Measurements from ENCODE around the gene AOC3. TPM values are rescaled to one million over a fixed set of nuclear protein-coding genes. Genes with fewer than 3 reads are reported as not detected.

AOC3 gene
- total and polyA plus RNA-seq, 2 of the 13 experiments (the other 11 are each of a cell fraction or from before 2014, with no cell fraction given), result 8.7 to 51.7 TPM

DNA sequence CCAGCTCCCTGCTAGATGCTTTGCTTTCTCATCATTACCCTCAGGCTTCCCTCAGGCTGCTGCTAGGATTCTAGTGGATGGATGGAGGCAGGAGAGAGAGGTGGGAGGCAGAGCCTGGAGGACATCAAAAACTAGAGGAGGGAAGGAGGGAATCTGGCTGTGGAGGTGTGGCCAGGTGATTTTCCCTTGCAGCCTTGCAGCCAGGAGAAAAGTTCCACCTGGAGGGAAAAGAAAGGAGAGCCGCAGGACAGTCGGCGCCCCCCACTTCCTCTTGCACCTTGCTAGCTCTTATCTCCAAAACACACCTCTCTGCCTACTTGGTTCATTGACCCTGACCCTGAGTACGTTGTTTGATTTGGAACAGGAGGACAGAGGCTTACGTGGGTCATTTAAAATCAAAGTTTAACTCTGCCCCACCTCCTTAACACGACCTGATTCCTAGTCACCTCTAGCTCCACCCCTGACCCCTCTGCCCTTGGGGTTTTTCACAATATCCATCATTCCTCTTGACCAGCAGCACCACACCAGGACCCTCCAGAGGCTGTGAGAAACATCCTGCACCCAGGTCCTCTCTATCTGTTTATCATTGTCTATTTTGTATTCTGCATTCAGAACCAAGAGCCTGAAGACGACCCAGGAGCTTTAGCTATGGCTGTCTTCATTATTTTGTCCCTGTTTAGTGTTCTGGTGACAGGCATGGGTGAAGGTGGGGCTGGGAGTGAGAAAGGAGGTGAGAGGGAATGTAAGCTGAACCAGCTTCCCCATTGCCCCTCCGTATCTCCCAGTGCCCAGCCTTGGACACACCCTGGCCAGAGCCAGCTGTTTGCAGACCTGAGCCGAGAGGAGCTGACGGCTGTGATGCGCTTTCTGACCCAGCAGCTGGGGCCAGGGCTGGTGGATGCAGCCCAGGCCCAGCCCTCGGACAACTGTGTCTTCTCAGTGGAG, 15.9 kb downstream of the AOC3 start:
- H3K9ac ChIP-seq (ENCODE audit: insufficient read depth, low read depth, low read length), result 0 out of 2 replicates have a peak overlapping the region, but pooled peaks have one; percentile 25
- ATAC-seq, result peak; percentile 60
- DNase-seq (ENCODE audit: low spot score), result peak; percentile 68
- TF ChIP-seq, protein P1, sequence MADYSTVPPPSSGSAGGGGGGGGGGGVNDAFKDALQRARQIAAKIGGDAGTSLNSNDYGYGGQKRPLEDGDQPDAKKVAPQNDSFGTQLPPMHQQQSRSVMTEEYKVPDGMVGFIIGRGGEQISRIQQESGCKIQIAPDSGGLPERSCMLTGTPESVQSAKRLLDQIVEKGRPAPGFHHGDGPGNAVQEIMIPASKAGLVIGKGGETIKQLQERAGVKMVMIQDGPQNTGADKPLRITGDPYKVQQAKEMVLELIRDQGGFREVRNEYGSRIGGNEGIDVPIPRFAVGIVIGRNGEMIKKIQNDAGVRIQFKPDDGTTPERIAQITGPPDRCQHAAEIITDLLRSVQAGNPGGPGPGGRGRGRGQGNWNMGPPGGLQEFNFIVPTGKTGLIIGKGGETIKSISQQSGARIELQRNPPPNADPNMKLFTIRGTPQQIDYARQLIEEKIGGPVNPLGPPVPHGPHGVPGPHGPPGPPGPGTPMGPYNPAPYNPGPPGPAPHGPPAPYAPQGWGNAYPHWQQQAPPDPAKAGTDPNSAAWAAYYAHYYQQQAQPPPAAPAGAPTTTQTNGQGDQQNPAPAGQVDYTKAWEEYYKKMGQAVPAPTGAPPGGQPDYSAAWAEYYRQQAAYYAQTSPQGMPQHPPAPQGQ (CRISPR knock-in tag; IDR thresholded peaks at IDR 0.05; ENCODE audit: borderline replicate concordance), result peak; percentile 65; the same call in 1 of the 2 replicates
- TF ChIP-seq, protein P2, sequence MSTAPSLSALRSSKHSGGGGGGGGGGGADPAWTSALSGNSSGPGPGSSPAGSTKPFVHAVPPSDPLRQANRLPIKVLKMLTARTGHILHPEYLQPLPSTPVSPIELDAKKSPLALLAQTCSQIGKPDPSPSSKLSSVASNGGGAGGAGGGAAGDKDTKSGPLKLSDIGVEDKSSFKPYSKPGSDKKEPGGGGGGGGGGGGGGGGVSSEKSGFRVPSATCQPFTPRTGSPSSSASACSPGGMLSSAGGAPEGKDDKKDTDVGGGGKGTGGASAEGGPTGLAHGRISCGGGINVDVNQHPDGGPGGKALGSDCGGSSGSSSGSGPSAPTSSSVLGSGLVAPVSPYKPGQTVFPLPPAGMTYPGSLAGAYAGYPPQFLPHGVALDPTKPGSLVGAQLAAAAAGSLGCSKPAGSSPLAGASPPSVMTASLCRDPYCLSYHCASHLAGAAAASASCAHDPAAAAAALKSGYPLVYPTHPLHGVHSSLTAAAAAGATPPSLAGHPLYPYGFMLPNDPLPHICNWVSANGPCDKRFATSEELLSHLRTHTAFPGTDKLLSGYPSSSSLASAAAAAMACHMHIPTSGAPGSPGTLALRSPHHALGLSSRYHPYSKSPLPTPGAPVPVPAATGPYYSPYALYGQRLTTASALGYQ (CRISPR knock-in tag; IDR thresholded peaks at IDR 0.05), result peak; percentile 78
- TF ChIP-seq, protein P3, sequence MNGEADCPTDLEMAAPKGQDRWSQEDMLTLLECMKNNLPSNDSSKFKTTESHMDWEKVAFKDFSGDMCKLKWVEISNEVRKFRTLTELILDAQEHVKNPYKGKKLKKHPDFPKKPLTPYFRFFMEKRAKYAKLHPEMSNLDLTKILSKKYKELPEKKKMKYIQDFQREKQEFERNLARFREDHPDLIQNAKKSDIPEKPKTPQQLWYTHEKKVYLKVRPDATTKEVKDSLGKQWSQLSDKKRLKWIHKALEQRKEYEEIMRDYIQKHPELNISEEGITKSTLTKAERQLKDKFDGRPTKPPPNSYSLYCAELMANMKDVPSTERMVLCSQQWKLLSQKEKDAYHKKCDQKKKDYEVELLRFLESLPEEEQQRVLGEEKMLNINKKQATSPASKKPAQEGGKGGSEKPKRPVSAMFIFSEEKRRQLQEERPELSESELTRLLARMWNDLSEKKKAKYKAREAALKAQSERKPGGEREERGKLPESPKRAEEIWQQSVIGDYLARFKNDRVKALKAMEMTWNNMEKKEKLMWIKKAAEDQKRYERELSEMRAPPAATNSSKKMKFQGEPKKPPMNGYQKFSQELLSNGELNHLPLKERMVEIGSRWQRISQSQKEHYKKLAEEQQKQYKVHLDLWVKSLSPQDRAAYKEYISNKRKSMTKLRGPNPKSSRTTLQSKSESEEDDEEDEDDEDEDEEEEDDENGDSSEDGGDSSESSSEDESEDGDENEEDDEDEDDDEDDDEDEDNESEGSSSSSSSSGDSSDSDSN (CRISPR knock-in tag; IDR thresholded peaks at IDR 0.05), result no peak
- TF ChIP-seq ZNF160 (CRISPR knock-in tag; IDR thresholded peaks at IDR 0.05) (no peak), MIER3 (CRISPR knock-in tag; IDR thresholded peaks at IDR 0.05; ENCODE audit: borderline replicate concordance) (peak; percentile 55; the same call in 1 of the 2 replicates), ZNF292 (CRISPR knock-in tag; IDR thresholded peaks at IDR 0.05; ENCODE audit: borderline replicate concordance, low read depth) (no peak), ZNF766 (CRISPR knock-in tag; IDR thresholded peaks at IDR 0.05; ENCODE audit: borderline replicate concordance) (no peak), ZNF720 (CRISPR knock-in tag; IDR thresholded peaks at IDR 0.05) (no peak), TARDBP (CRISPR knock-in tag; IDR thresholded peaks at IDR 0.05) (peak; percentile 92)
- TF ChIP-seq, protein P4, sequence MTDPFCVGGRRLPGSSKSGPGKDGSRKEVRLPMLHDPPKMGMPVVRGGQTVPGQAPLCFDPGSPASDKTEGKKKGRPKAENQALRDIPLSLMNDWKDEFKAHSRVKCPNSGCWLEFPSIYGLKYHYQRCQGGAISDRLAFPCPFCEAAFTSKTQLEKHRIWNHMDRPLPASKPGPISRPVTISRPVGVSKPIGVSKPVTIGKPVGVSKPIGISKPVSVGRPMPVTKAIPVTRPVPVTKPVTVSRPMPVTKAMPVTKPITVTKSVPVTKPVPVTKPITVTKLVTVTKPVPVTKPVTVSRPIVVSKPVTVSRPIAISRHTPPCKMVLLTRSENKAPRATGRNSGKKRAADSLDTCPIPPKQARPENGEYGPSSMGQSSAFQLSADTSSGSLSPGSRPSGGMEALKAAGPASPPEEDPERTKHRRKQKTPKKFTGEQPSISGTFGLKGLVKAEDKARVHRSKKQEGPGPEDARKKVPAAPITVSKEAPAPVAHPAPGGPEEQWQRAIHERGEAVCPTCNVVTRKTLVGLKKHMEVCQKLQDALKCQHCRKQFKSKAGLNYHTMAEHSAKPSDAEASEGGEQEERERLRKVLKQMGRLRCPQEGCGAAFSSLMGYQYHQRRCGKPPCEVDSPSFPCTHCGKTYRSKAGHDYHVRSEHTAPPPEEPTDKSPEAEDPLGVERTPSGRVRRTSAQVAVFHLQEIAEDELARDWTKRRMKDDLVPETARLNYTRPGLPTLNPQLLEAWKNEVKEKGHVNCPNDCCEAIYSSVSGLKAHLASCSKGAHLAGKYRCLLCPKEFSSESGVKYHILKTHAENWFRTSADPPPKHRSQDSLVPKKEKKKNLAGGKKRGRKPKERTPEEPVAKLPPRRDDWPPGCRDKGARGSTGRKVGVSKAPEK (CRISPR knock-in tag; IDR thresholded peaks at IDR 0.05; ENCODE audit: borderline replicate concordance), result no peak

More for the DNA sequence above, 15.9 kb downstream of the AOC3 start:
- Histone ChIP-seq H3K27ac (ENCODE audit: extremely low read length, insufficient read depth, low read length) (peak overlapping the region; percentile 62), H3K9me3 (ENCODE audit: low read length) (peaks cover 9% of the 10 kb centered on the region), H3K4me2 (ENCODE audit: low read depth, low read length) (peak overlapping the region; percentile 79), H4K20me1 (ENCODE audit: insufficient read depth, low read length) (no peaks in the 10 kb centered on the region), H3K79me2 (ENCODE audit: insufficient read depth, low read length) (no peaks in the 10 kb centered on the region), H3K27me3 (ENCODE audit: control insufficient read depth in 1 of 2, insufficient read depth in 2 of 2, low read length in 2 of 2) (no peaks in the 10 kb centered on the region), H3K4me1 (ENCODE audit: insufficient read depth, low read length) (peaks cover 73% of the 10 kb centered on the region), H3K4me3 (replicated peaks in 1 of 3; ENCODE audit: insufficient read depth in 1 of 3, low read depth in 2 of 3, low read length in 3 of 3) (peak overlapping the region in 2 of 3 experiments; percentile 18 to 44; a peak in 4 of 6 replicates), H2AFZ (ENCODE audit: low read length) (no peak overlapping the region), H3K36me3 (replicated peaks in 1 of 2; ENCODE audit: control insufficient read depth in 1 of 2, insufficient read depth in 2 of 2, low read length in 2 of 2) (no peaks in the 10 kb centered on the region)
- under 1% methylated on average over 8 of the region's 12 CpGs for WGBS (ENCODE audit: low lambda C conversion rate)
- POLR2A ChIA-PET, result interaction anchor here (0.5 to 3.8 kb wide), 16 partner anchors 12 to 484 kb away, joined by 3 to 36 read pairs (median 12); partner anchors contain the start of genes AOC3, BECN1, RPL27 and WNK4
- in situ Hi-C loops (cut with HindIII; ENCODE audit: extremely low pct_ligation_motif_present, low pct_unique_long_range_greater_than_20kb) (no loop called here), intact Hi-C loops (cut with micrococcal nuclease; ENCODE audit: unreplicated experiment) (loop anchor here (2.0 kb wide), 1 partner anchor 14 kb away; no protein-coding TSS in a partner anchor)
- FAIRE-seq, result peak; percentile 93
- BruUV-seq (replicated peaks), result no TSS peak
- CTCF ChIA-PET (ENCODE audit: low intra/inter-chr PET ratio, low total read pairs), result no interaction called here

Measured in HepG2 (cell line).